ENCODE measurements around the gene ACTR2. TPM values are rescaled to one million over a fixed set of nuclear protein-coding genes. Genes with fewer than 3 reads are reported as not detected.
"Not testable (repeated sequence)": the region's sequence is repeated elsewhere in the genome, so short reads cannot be mapped to it uniquely, and the experiment has no call there.

ACTR2 gene
- polyA plus RNA-seq, 4 donors, result 76.7 to 185 (median 101) TPM

- 66 to 85% (median 70%) methylated on average over 2 of the region's 2 CpGs for WGBS, 3 donors
- peaks cover 0 to 17% (median 2%) of the 10 kb centered on the region in 3 donors for H3K36me3 ChIP-seq (ENCODE audit: control insufficient read depth in 3 of 3, insufficient read depth in 2 of 3, low read depth in 1 of 3, low read length in 3 of 3)
- no peaks in the 10 kb centered on the region for H3K27me3 ChIP-seq (ENCODE audit: control insufficient read depth in 3 of 3, insufficient read depth in 3 of 3, low read length in 3 of 3)
- DNase-seq (peak in 1 of 2 donors; percentile 9), FAIRE-seq (no peak)
- no peaks in the 10 kb centered on the region for H3K9me3 ChIP-seq (ENCODE audit: control insufficient read depth in 2 of 2, insufficient read depth in 1 of 2, low read depth in 1 of 2, low read length in 1 of 2)
- H3K4me3 ChIP-seq (ENCODE audit: low read depth in 1 of 3, low read length in 3 of 3), result no peak overlapping the region
- H3K27ac ChIP-seq (ENCODE audit: low read depth in 1 of 3, low read length in 2 of 3), result peak overlapping the region in 1 of 3 donors; percentile 27
- peaks cover 1 to 7% (median 4%) of the 10 kb centered on the region in 3 donors for H3K4me1 ChIP-seq (ENCODE audit: control insufficient read depth in 3 of 3, insufficient read depth in 2 of 3, low read depth in 1 of 3, low read length in 2 of 3)
Measured at GRCh38 chr2:65232636-65233035, 5.0 kb downstream of the ACTR2 start.

GRCh38 chr2:65240657-65241056 is 13.0 kb downstream of the ACTR2 start:
- FAIRE-seq (no peak), DNase-seq (peak in 1 of 2 donors; percentile 12)
- Histone ChIP-seq H3K4me1 (ENCODE audit: control insufficient read depth in 3 of 3, insufficient read depth in 2 of 3, low read depth in 1 of 3, low read length in 2 of 3) (no peaks in the 10 kb centered on the region), H3K36me3 (ENCODE audit: control insufficient read depth in 3 of 3, insufficient read depth in 2 of 3, low read depth in 1 of 3, low read length in 3 of 3) (peaks cover 3 to 21% (median 3%) of the 10 kb centered on the region in 3 donors), H3K4me3 (ENCODE audit: low read depth in 1 of 3, low read length in 3 of 3) (no peak overlapping the region), H3K27ac (ENCODE audit: low read depth in 1 of 3, low read length in 2 of 3) (no peak overlapping the region), H3K9me3 (ENCODE audit: control insufficient read depth in 2 of 2, insufficient read depth in 1 of 2, low read depth in 1 of 2, low read length in 1 of 2) (no peaks in the 10 kb centered on the region), H3K27me3 (ENCODE audit: control insufficient read depth in 3 of 3, insufficient read depth in 3 of 3, low read length in 3 of 3) (no peaks in the 10 kb centered on the region)
- 61 to 78% (median 77%) methylated on average over 3 of the region's 3 CpGs for WGBS, 3 donors

GRCh38 chr2:65244452-65244851 is 16.8 kb downstream of the ACTR2 start:
- H3K27me3 ChIP-seq (ENCODE audit: control insufficient read depth in 3 of 3, insufficient read depth in 3 of 3, low read length in 3 of 3); H3K4me1 ChIP-seq (ENCODE audit: control insufficient read depth in 3 of 3, insufficient read depth in 2 of 3, low read depth in 1 of 3, low read length in 2 of 3); H3K27ac ChIP-seq (ENCODE audit: low read depth in 1 of 3, low read length in 2 of 3); FAIRE-seq; H3K4me3 ChIP-seq (ENCODE audit: low read depth in 1 of 3, low read length in 3 of 3); H3K9me3 ChIP-seq (ENCODE audit: control insufficient read depth in 2 of 2, insufficient read depth in 1 of 2, low read depth in 1 of 2, low read length in 1 of 2); DNase-seq: not testable (repeated sequence)
- 60 to 78% (median 75%) methylated on average over 2 of the region's 2 CpGs for WGBS, 3 donors
- peaks cover 6 to 23% (median 6%) of the 10 kb centered on the region in 3 donors for H3K36me3 ChIP-seq (ENCODE audit: control insufficient read depth in 3 of 3, insufficient read depth in 2 of 3, low read depth in 1 of 3, low read length in 3 of 3)

GRCh38 chr2:65252640-65253039 is 25.0 kb downstream of the ACTR2 start:
- peaks cover 12 to 13% (median 13%) of the 10 kb centered on the region in 3 donors for H3K36me3 ChIP-seq (ENCODE audit: control insufficient read depth in 3 of 3, insufficient read depth in 2 of 3, low read depth in 1 of 3, low read length in 3 of 3)
- FAIRE-seq, result no peak

GRCh38 chr2:65255356-65255755 is 27.7 kb downstream of the ACTR2 start:
- no peak for DNase-seq
- Histone ChIP-seq H3K4me1 (ENCODE audit: control insufficient read depth in 3 of 3, insufficient read depth in 2 of 3, low read depth in 1 of 3, low read length in 2 of 3) (no peaks in the 10 kb centered on the region), H3K27ac (ENCODE audit: low read depth in 1 of 3, low read length in 2 of 3) (no peak overlapping the region), H3K27me3 (ENCODE audit: control insufficient read depth in 3 of 3, insufficient read depth in 3 of 3, low read length in 3 of 3) (no peaks in the 10 kb centered on the region), H3K36me3 (ENCODE audit: control insufficient read depth in 3 of 3, insufficient read depth in 2 of 3, low read depth in 1 of 3, low read length in 3 of 3) (peaks cover 11 to 23% (median 12%) of the 10 kb centered on the region in 3 donors), H3K9me3 (ENCODE audit: control insufficient read depth in 2 of 2, insufficient read depth in 1 of 2, low read depth in 1 of 2, low read length in 1 of 2) (no peaks in the 10 kb centered on the region), H3K4me3 (ENCODE audit: low read depth in 1 of 3, low read length in 3 of 3) (no peak overlapping the region)
- no peak for FAIRE-seq
- WGBS, 3 donors, result 89 to 94% (median 93%) methylated on average over 6 of the region's 6 CpGs

More at GRCh38 chr2:65252640-65253039, 25.0 kb downstream of the ACTR2 start:
- Histone ChIP-seq H3K4me3 (ENCODE audit: low read depth in 1 of 3, low read length in 3 of 3) (no peak overlapping the region), H3K4me1 (ENCODE audit: control insufficient read depth in 3 of 3, insufficient read depth in 2 of 3, low read depth in 1 of 3, low read length in 2 of 3) (no peaks in the 10 kb centered on the region), H3K27ac (ENCODE audit: low read depth in 1 of 3, low read length in 2 of 3) (no peak overlapping the region), H3K27me3 (ENCODE audit: control insufficient read depth in 3 of 3, insufficient read depth in 3 of 3, low read length in 3 of 3) (no peaks in the 10 kb centered on the region), H3K9me3 (ENCODE audit: control insufficient read depth in 2 of 2, insufficient read depth in 1 of 2, low read depth in 1 of 2, low read length in 1 of 2) (no peaks in the 10 kb centered on the region)
- DNase-seq, result no peak

- no peak for FAIRE-seq
Measured at GRCh38 chr2:65256054-65256453, 28.4 kb downstream of the ACTR2 start.

GRCh38 chr2:65257866-65258265 is 30.2 kb downstream of the ACTR2 start:
- DNase-seq; H3K27ac ChIP-seq (ENCODE audit: low read depth in 1 of 3, low read length in 2 of 3); H3K4me1 ChIP-seq (ENCODE audit: control insufficient read depth in 3 of 3, insufficient read depth in 2 of 3, low read depth in 1 of 3, low read length in 2 of 3); H3K9me3 ChIP-seq (ENCODE audit: control insufficient read depth in 2 of 2, insufficient read depth in 1 of 2, low read depth in 1 of 2, low read length in 1 of 2); H3K27me3 ChIP-seq (ENCODE audit: control insufficient read depth in 3 of 3, insufficient read depth in 3 of 3, low read length in 3 of 3); H3K4me3 ChIP-seq (ENCODE audit: low read depth in 1 of 3, low read length in 3 of 3); FAIRE-seq: not testable (repeated sequence)
- H3K36me3 ChIP-seq (ENCODE audit: control insufficient read depth in 3 of 3, insufficient read depth in 2 of 3, low read depth in 1 of 3, low read length in 3 of 3), result peaks cover 10 to 30% (median 12%) of the 10 kb centered on the region in 3 donors

More at GRCh38 chr2:65256054-65256453, 28.4 kb downstream of the ACTR2 start:
- WGBS, 3 donors, result 93 to 100% (median 97%) methylated on average over 1 of the region's 1 CpG
- Histone ChIP-seq H3K4me3 (ENCODE audit: low read depth in 1 of 3, low read length in 3 of 3) (no peak overlapping the region), H3K27me3 (ENCODE audit: control insufficient read depth in 3 of 3, insufficient read depth in 3 of 3, low read length in 3 of 3) (no peaks in the 10 kb centered on the region), H3K9me3 (ENCODE audit: control insufficient read depth in 2 of 2, insufficient read depth in 1 of 2, low read depth in 1 of 2, low read length in 1 of 2) (no peaks in the 10 kb centered on the region), H3K36me3 (ENCODE audit: control insufficient read depth in 3 of 3, insufficient read depth in 2 of 3, low read depth in 1 of 3, low read length in 3 of 3) (peaks cover 11 to 25% (median 12%) of the 10 kb centered on the region in 3 donors), H3K4me1 (ENCODE audit: control insufficient read depth in 3 of 3, insufficient read depth in 2 of 3, low read depth in 1 of 3, low read length in 2 of 3) (no peaks in the 10 kb centered on the region), H3K27ac (ENCODE audit: low read depth in 1 of 3, low read length in 2 of 3) (no peak overlapping the region)
- DNase-seq, result no peak

GRCh38 chr2:65261676-65262075 is 34.0 kb downstream of the ACTR2 start:
- no peaks in the 10 kb centered on the region for H3K9me3 ChIP-seq (ENCODE audit: control insufficient read depth in 2 of 2, insufficient read depth in 1 of 2, low read depth in 1 of 2, low read length in 1 of 2)
- 88 to 90% (median 89%) methylated on average over 3 of the region's 3 CpGs for WGBS, 3 donors
- FAIRE-seq (no peak), DNase-seq (no peak)
- no peaks in the 10 kb centered on the region for H3K4me1 ChIP-seq (ENCODE audit: control insufficient read depth in 3 of 3, insufficient read depth in 2 of 3, low read depth in 1 of 3, low read length in 2 of 3)
- no peak overlapping the region for H3K4me3 ChIP-seq (ENCODE audit: low read depth in 1 of 3, low read length in 3 of 3)
- no peak overlapping the region for H3K27ac ChIP-seq (ENCODE audit: low read depth in 1 of 3, low read length in 2 of 3)
- H3K27me3 ChIP-seq (ENCODE audit: control insufficient read depth in 3 of 3, insufficient read depth in 3 of 3, low read length in 3 of 3), result no peaks in the 10 kb centered on the region
- H3K36me3 ChIP-seq (ENCODE audit: control insufficient read depth in 3 of 3, insufficient read depth in 2 of 3, low read depth in 1 of 3, low read length in 3 of 3), result peaks cover 3 to 34% (median 13%) of the 10 kb centered on the region in 3 donors

GRCh38 chr2:65263262-65263661 is 35.6 kb downstream of the ACTR2 start:
- Histone ChIP-seq H3K4me3 (ENCODE audit: low read depth in 1 of 3, low read length in 3 of 3) (no peak overlapping the region), H3K27me3 (ENCODE audit: control insufficient read depth in 3 of 3, insufficient read depth in 3 of 3, low read length in 3 of 3) (no peaks in the 10 kb centered on the region), H3K4me1 (ENCODE audit: control insufficient read depth in 3 of 3, insufficient read depth in 2 of 3, low read depth in 1 of 3, low read length in 2 of 3) (no peaks in the 10 kb centered on the region), H3K36me3 (ENCODE audit: control insufficient read depth in 3 of 3, insufficient read depth in 2 of 3, low read depth in 1 of 3, low read length in 3 of 3) (peaks cover 3 to 34% (median 16%) of the 10 kb centered on the region in 3 donors), H3K27ac (ENCODE audit: low read depth in 1 of 3, low read length in 2 of 3) (no peak overlapping the region), H3K9me3 (ENCODE audit: control insufficient read depth in 2 of 2, insufficient read depth in 1 of 2, low read depth in 1 of 2, low read length in 1 of 2) (no peaks in the 10 kb centered on the region)
- no peak for DNase-seq
- 89 to 98% (median 94%) methylated on average over 1 of the region's 1 CpG for WGBS, 3 donors
- no peak for FAIRE-seq

Measured in small intestine (tissue), 7 donors.